Measurements from ENCODE around the gene TRPM3. TPM values are rescaled to one million over a fixed set of nuclear protein-coding genes. Genes with fewer than 3 reads are reported as not detected.
"Not testable (repeated sequence)": the region's sequence is repeated elsewhere in the genome, so short reads cannot be mapped to it uniquely, and the experiment has no call there.

TRPM3 gene
- total RNA-seq, 1 experiment from 2014 or later = under 0.01 TPM

- DNase-seq (ENCODE audit: low read depth) = no peak
These were observed 355.5 kb downstream of the TRPM3 start for GRCh38 chr9:70765946-70766345.

DNA sequence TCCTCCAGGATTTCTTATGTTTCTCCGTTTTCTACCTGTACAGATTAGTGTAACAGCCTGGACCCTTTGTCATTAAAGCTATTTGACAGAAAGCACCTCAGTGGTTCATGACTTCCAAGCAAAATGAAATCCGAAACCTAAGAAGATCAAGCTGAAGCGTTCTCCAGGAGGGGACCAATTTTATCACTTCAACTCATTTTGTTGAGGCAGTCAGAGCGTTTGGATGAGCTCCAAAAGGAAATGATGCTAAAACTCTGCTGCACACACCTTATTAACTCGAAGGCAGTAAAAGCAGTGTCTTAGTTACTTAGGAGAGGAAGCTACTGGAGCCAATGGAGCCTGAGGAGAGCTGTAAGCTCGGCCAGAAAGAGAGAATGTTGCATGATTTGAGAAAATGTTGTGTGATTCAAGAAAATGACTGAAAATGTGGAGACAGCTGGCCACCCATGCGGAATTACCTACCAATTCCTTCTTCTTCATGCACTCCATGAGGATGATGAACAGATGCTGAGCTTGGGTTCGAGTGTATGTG, 360.2 kb downstream of the TRPM3 start:
- DNase-seq (ENCODE audit: low read depth) = no peak

DNA sequence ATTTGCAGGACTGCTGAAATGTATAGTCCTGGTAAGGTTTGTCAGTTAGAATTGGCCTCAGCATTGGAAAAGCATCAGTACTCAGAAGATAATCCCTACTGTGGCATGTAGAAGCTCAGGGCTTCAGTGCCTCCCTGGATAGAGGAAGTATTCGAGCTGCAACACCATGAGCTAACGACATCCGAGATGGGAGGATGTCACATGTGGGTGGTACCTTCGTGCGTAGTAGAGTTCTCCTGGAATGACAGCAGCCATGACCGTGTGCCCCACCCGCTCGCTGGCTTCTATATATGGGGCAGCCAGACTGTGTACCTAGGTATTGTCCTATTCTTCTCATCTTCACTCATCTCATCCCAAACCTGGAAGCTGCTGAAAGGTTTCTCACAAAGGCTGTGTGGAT, 361.2 kb downstream of the TRPM3 start:
- DNase-seq (ENCODE audit: low read depth) = no peak

GRCh38 chr9:70753311-70753710, 368.1 kb downstream of the TRPM3 start:
- DNase-seq (ENCODE audit: low read depth) = no peak

GRCh38 chr9:70749066-70749465, 372.4 kb downstream of the TRPM3 start:
- DNase-seq (ENCODE audit: low read depth) = no peak

- no peak for DNase-seq (ENCODE audit: low read depth)
These were observed 374.1 kb downstream of the TRPM3 start for GRCh38 chr9:70747261-70747718.

- no peak for DNase-seq (ENCODE audit: low read depth)
These were observed 374.7 kb downstream of the TRPM3 start for GRCh38 chr9:70746760-70747159.

- DNase-seq (ENCODE audit: low read depth) = no peak
These were observed 375.1 kb downstream of the TRPM3 start for GRCh38 chr9:70746316-70746715.

- not testable (repeated sequence) for DNase-seq (ENCODE audit: low read depth)
These were observed 396.6 kb downstream of the TRPM3 start for GRCh38 chr9:70724794-70725193.

DNA sequence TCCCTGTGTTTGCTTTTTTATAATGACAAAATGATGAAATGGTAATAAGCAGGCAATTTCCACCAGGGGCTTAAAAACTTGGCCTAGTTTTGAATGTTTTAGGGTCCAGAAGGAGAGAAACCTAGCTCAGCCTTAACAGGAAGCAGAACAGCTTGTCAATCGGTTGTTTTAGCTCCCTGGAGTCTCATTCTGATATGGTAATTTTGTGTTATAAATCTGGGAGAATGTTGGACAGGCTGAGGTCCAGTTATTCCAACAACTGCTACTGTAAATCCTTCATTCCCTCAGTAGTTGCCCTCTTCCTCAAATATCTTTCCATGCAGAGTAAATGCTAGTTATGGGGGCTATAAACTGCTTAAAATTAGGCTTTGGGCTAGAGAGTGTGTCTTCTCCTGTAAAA, 397.4 kb downstream of the TRPM3 start:
- DNase-seq (ENCODE audit: low read depth) = not testable (repeated sequence)

DNA sequence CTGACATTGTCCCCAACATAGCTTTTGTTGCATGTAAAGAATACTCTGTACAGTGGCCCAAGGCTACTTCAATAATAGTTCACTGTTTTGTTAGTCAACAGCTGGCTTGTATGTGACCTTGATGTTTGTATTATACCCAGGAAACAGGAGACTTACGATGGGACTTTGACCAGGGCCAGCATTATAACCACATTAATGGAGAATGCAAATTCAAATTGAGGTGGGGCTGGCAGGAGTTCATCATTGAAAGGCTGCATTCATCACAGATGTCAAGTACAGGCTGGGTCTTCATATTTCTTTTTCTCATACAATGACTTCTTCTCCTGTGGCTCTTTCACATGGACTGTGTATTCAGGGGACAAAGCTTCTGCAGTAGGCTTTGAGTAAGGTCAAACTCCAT, 414.6 kb downstream of the TRPM3 start:
- not testable (repeated sequence) for DNase-seq (ENCODE audit: low read depth)

DNA sequence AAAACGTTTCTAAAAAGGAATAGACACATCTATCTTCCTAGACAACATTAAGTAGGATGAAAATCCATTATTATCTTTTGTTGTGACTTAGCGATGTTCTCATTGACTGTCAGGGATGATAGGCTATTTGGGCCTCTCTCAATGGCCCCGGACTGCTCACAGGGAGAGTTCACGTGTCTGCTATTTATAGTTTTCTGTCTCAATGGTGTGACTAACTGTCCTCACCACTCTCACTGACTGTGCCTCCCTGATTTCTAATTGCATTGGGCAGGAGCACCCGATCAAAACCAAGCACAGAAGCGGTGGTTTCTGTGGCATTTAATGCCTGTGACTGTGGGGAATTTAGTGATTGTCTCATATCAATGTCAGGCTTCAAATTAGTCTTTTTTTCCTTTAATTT, 420.3 kb downstream of the TRPM3 start:
- DNase-seq (ENCODE audit: low read depth) = no peak

- no peak for DNase-seq (ENCODE audit: low read depth)
These were observed 424.6 kb downstream of the TRPM3 start for GRCh38 chr9:70696694-70697335.

DNA sequence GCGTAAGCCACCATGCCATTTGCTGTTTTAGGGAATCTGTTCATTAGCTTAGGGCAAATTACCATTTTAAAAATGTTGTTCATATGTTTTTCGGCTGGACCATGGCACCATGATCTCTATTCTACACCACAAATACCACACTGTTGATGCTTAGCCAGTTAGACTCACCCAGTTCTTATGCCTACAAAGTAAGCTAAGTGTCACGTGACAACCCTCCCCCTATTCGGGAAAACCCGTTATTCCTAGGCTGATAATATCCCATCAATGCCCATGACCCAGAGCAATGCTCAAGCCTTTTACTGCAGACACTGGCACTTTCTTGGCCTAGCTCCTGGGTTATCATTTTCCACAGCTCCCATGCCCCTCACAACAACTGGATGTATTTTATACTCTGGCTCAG, 426.7 kb downstream of the TRPM3 start:
- DNase-seq (ENCODE audit: low read depth) = no peak

- no peak for DNase-seq (ENCODE audit: low read depth)
These were observed 428.2 kb downstream of the TRPM3 start for GRCh38 chr9:70693186-70693585.

DNA sequence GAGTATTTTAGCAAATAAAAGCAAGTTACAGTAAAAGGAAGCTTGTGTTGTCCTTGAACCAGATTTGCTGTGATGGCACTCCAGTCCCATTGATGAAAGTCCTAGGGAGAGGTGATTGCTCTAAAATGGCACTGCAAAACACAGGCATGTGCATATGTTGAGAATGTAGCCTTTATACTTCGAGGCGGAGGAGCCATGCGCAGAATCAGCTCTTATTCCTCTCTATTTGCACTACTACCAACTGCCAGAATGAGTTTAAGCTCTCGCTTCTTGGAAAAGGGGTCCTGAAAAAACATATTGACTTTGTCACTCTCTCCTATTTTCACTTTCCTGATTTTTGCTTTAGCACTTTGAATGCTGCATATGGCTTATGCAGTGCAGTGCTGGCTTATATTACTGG, 429.0 kb downstream of the TRPM3 start:
- no peak for DNase-seq (ENCODE audit: low read depth)

GRCh38 chr9:70688704-70689103, 432.7 kb downstream of the TRPM3 start:
- DNase-seq (ENCODE audit: low read depth) = no peak

DNA sequence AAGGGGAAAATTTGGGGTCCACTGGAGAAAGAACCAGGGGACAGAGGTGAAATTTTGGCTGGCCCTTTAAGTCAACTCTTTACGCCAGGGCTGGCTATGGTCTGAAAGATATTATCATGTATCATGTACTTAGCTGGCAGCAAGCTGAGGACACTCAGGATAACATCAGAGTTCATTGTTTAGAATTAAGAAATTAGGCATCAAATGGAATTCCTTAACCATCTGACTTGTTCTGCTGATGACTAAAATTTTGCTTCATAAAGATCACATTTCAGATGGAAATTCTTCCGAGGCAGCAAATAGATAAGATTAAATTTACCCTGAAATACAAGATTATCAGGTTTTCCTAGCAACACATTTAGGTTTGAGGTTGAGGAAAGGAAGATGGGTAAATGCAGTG, 437.6 kb downstream of the TRPM3 start:
- no peak for DNase-seq (ENCODE audit: low read depth)

DNA sequence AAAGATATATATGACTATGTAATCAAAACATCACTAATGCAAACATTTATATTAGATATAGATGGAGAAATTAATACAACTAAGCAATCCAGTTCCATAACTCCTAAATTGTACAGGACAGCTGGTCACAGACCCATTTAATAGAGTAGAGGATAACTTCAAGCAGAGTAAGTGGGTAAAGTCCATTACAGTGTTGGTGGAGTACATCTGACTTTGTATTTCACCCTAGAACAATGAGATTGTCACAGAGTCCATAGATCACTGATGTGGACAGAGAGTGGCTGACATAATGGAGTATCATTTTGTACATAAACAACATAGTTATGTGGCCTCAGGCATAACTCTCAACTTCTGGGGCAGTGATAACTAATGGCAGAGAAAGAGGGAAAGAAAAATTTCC, 439.1 kb downstream of the TRPM3 start:
- no peak for DNase-seq (ENCODE audit: low read depth)

DNA sequence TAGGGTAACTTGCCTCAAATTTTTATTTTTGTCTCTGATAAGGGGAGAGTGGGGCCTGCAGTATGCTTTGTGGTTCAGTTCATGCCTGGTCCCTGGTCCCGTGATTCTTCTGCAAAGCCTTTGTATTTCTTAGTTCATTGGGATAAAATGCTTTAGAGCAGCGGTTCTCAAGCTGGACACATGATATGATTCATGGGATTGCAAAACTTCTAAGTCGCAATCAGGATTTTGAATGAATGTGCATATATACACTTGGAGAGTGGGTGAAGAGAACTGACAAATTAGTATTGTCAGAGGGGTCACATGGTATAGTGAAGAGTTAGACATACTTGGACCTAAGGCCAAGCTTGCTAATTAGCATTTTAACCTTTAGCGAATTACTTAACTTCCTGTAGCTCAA, 441.6 kb downstream of the TRPM3 start:
- no peak for DNase-seq (ENCODE audit: low read depth)

DNA sequence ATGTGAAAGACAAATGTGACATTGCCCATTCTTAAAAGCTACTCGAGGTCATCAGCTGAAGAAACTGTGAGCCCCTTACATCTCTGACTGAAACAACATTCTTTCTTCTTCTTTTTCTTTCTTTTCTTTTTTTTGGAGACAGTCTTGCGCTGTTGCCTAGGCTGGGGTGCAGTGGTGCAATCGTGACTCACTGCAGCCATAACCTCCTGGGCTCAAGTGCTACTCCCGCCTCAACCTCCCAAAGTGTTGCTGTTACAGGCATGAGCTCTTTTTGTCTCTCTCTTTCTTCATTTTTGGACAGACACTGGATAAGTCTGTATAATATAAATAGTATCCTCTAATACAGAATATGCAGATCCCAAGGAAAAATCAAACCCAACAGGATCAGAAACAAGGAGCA, 443.3 kb downstream of the TRPM3 start:
- DNase-seq (ENCODE audit: low read depth) = no peak

DNA sequence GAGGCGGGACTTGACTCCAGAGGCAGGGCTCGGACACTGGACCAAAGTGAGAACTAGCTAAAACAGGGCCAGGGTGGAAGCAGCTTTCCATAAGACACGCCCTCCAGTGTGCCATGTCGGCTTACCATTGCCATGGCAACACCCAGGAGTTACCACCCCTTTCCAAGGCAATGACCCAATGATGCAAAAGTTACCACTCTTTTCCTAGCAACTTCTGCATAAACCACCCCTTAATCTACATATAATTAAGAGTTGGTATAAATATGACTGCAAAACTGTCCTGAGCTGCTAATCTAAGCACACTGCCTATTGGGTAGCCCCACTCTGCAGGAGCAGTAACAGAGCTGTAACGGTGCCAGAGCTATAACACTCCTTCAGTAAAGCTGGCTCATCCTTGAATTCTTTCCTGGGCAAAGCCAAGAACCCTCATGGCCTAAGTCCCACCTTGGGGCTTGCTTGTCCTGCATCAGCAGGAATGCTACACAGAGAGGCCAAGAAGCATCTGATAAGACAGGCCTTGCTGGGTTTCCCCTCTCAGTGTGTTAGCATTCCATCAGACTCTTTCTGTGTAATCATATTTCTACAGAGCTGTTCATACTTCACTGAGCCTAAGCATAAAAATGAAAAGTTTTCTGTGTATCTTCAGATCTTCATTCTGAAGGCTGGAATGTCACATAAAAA, 444.2 kb downstream of the TRPM3 start:
- DNase-seq (ENCODE audit: low read depth) = no peak

DNA sequence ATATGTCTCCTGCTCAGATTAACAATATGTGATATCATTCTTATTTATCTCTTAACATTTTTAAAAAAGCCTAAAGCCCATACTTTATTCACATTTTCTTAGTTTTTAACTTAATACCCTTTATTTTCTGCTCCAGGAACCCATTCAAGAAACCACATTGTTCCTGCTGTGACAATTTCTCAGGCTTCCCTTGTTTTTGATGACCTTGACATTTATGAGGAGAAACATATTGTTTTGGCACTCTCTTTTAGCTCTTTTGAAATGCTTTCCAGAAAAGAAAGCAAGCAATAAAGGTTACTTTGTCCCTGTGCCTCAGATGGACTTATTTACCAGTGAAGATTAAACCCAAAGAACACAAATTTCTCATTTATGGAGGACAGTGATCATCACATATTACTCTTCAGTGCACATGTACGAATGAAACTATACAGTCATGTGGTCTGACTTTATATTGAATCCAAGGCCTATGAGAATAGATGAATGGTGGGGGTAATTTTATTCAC, 445.5 kb downstream of the TRPM3 start:
- DNase-seq (ENCODE audit: low read depth) = no peak

All from Daoy (cell line).